GM12873 (cell line): Measurements from ENCODE around the gene KRT34.
A peak's percentile ranks its signal among the peaks of the same experiment; 100 is the strongest.

Experiments
- CTCF ChIP-seq: IDR thresholded peaks from 2 replicates; pipeline ENCODE4 v1.5.1; 2012; ENCODE audit warnings: low read depth, mild to moderate bottlenecking, moderate library complexity, low read length, control low read depth; ENCODE audit not compliant: insufficient read depth; ENCODE audit errors: missing control alignments

Gene KRT34

GRCh38 chr17:41333836-41334235, 48.3 kb downstream of the KRT34 start:
- TF ChIP-seq CTCF = no peak

- TF ChIP-seq CTCF = no peak
Measured at GRCh38 chr17:41333098-41333497, 49.0 kb downstream of the KRT34 start.

DNA sequence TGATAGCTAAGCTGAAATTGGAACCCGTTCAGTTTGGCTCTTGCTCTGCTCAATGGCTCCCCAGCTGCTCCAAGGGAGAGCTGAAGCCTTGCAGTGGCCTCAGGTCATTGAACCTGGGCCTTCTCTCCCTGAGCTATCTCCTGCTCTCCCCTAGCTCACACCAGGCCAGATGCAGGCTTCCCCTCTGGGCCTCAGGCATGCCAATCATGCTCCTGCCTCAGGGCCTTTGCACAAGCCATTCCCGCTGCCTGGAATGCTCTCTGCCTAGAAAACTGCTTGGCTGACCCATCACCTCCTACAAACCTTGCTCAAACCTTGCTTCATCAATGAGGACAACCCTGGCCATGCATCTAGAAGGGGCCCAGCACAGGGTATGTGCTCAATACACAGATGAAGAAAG, 49.9 kb downstream of the KRT34 start:
- no peak for TF ChIP-seq CTCF

- TF ChIP-seq CTCF = no peak
Measured at GRCh38 chr17:41331606-41332005, 50.5 kb downstream of the KRT34 start.

DNA sequence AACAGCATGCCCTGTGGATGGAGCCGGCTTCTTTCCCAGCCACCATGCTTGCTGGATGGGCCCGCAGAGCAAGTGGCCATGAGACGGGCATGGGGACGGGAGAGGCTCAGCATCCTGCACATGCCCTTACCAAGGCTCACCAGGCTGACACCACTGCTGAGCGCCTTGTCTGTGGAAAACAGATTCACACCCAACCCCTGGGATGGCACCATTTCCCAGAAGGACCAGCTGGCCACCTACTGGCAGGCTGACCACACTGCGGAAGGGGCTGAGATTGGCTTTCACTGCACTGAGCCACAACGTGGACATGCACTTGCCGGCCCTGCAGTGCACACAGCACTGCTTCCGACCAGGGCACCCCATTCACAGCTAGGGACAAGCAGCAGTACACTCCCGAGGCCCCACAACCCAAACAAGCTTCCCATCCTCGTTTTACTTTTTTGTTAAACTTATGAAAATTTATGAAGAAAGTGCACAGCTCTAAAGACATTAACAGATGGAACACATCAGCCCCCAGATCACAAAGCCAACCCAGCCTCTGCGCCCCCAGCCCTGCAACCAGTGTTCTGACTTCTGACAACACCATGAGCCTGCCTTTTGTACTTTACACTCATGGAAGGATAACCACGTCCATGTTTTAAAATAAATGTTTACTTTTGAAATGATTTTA, 52.7 kb downstream of the KRT34 start:
- TF ChIP-seq CTCF = peak; percentile 75

DNA sequence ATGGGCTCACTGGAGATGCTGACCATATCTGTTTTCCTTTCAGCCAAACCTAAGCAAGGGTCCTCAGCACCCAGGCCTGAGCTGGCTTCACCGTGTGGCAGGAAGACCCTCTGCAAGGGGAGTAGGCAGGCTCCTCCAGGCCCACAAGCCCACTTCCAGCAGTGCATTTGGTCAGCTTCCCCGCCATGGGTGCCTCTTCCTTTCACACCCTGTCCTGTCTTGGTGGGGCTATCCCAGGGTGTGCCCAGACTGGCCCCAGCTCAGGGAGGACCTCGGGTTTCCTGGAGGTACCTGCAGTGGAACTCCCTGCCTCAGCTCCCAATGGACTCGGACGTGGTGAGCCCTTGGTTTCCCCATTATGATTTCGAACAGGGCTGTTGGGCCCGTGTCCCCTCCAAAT, 53.9 kb downstream of the KRT34 start:
- no peak for TF ChIP-seq CTCF
